Measurements from ENCODE around the gene PTPRK. TPM values are rescaled to one million over a fixed set of nuclear protein-coding genes. Genes with fewer than 3 reads are reported as not detected.

Gene PTPRK
- total and polyA plus RNA-seq, 2 of the 13 experiments (the other 11 are each of a cell fraction or from before 2014, with no cell fraction given) = 43.6 to 98.3 TPM

GRCh38 chr6:128063850-128064539, 456.4 kb downstream of the PTPRK start:
- 0 out of 2 replicates have a peak overlapping the region, but pooled peaks have one; percentile 3 for H3K9ac ChIP-seq (ENCODE audit: insufficient read depth, low read depth, low read length)
- 82% methylated on average over 3 of the region's 3 CpGs for WGBS (ENCODE audit: low lambda C conversion rate)
- ChIA-PET CTCF (ENCODE audit: low intra/inter-chr PET ratio, low total read pairs) (no interaction called here), POLR2A (interaction anchor here (1.5 to 2.3 kb wide), 4 partner anchors 441 to 456 kb away, joined by 3 to 13 read pairs (median 10); partner anchors contain the start of gene PTPRK)
- H3K36me3 ChIP-seq (replicated peaks in 1 of 2; ENCODE audit: control insufficient read depth in 1 of 2, insufficient read depth in 2 of 2, low read length in 2 of 2) = peaks cover 10 to 33% of the 10 kb centered on the region in 2 experiments
- no peak overlapping the region; a peak in 1 of 6 replicates for H3K4me3 ChIP-seq (replicated peaks in 1 of 3; ENCODE audit: insufficient read depth in 1 of 3, low read depth in 2 of 3, low read length in 3 of 3)
- H3K4me2 ChIP-seq (ENCODE audit: low read depth, low read length) = peak overlapping the region; percentile 52
- intact Hi-C loops (cut with micrococcal nuclease; ENCODE audit: unreplicated experiment) (loop anchor here (1.0 to 10.0 kb wide), 4 partner anchors 57 to 456 kb away; partner anchors contain the start of gene PTPRK), in situ Hi-C loops (cut with HindIII; ENCODE audit: extremely low pct_ligation_motif_present, low pct_unique_long_range_greater_than_20kb) (no loop called here)
- peak; percentile 4; the same call in 1 of the 3 replicates for ATAC-seq
- no peaks in the 10 kb centered on the region for H3K27me3 ChIP-seq (ENCODE audit: control insufficient read depth in 1 of 2, insufficient read depth in 2 of 2, low read length in 2 of 2)
- DNase-seq (ENCODE audit: low spot score) = no peak
- FAIRE-seq = no peak
- H3K79me2 ChIP-seq (ENCODE audit: insufficient read depth, low read length) = no peaks in the 10 kb centered on the region
- no TSS peak for BruUV-seq (replicated peaks)
- H3K4me1 ChIP-seq (ENCODE audit: insufficient read depth, low read length) = peaks cover 54% of the 10 kb centered on the region
- no peaks in the 10 kb centered on the region for H4K20me1 ChIP-seq (ENCODE audit: insufficient read depth, low read length)
- no peak overlapping the region for H2AFZ ChIP-seq (ENCODE audit: low read length)
- no peaks in the 10 kb centered on the region for H3K9me3 ChIP-seq (ENCODE audit: low read length)
- H3K27ac ChIP-seq (ENCODE audit: extremely low read length, insufficient read depth, low read length) = peak overlapping the region; percentile 77
- no peak for TF ChIP-seq NR2F2 (IDR thresholded peaks at IDR 0.05; ENCODE audit: borderline replicate concordance, low read depth)
- TF ChIP-seq FOSL2 (CRISPR knock-in tag; IDR thresholded peaks at IDR 0.05) = no peak
- no peak for TF ChIP-seq ZNF891 (CRISPR knock-in tag; IDR thresholded peaks at IDR 0.05)
- TF ChIP-seq MZF1 (CRISPR knock-in tag; IDR thresholded peaks at IDR 0.05; ENCODE audit: borderline replicate concordance) = no peak
- TF ChIP-seq CSRNP1 (CRISPR knock-in tag; IDR thresholded peaks at IDR 0.05) = no peak
- no peak for TF ChIP-seq CBFB (CRISPR knock-in tag; IDR thresholded peaks at IDR 0.05)
- no peak for TF ChIP-seq TBX3 (IDR thresholded peaks at IDR 0.05; ENCODE audit: borderline replicate concordance)
- peak; percentile 100 for TF ChIP-seq MAFF (IDR thresholded peaks at IDR 0.05; ENCODE audit: low read depth, low read length)
- TF ChIP-seq ZNF331 (CRISPR knock-in tag; IDR thresholded peaks at IDR 0.05) = no peak
- no peak for TF ChIP-seq PRMT3 (CRISPR knock-in tag; IDR thresholded peaks at IDR 0.05; ENCODE audit: borderline replicate concordance, low read depth)
- TF ChIP-seq ZFP91 (CRISPR knock-in tag; IDR thresholded peaks at IDR 0.05; ENCODE audit: borderline replicate concordance) = no peak
- TF ChIP-seq ZNF558 (CRISPR knock-in tag; IDR thresholded peaks at IDR 0.05; ENCODE audit: borderline replicate concordance) = no peak
- no peak for TF ChIP-seq IKZF1 (IDR thresholded peaks at IDR 0.05)
- no peak for TF ChIP-seq ZSCAN25 (CRISPR knock-in tag; IDR thresholded peaks at IDR 0.05)
- peak; percentile 100 for TF ChIP-seq MAFK (conservative IDR thresholded peaks at IDR 0.05 in 1 of 2, IDR thresholded peaks at IDR 0.05 in 1 of 2; ENCODE audit: low read length in 2 of 2)
- TF ChIP-seq ZNF513 (CRISPR knock-in tag; conservative IDR thresholded peaks at IDR 0.05) = no peak
- TF ChIP-seq ZNF562 (CRISPR knock-in tag; IDR thresholded peaks at IDR 0.05; ENCODE audit: borderline replicate concordance) = no peak
- no peak for TF ChIP-seq RAD51 (IDR thresholded peaks at IDR 0.05; ENCODE audit: borderline replicate concordance)
- TF ChIP-seq MLLT10 (CRISPR knock-in tag; IDR thresholded peaks at IDR 0.05) = no peak
- TF ChIP-seq MAFG (CRISPR knock-in tag; IDR thresholded peaks at IDR 0.05) = peak; percentile 82

All from HepG2 (cell line).